AG09309 (cell line): ENCODE results near the gene FOXN3.

Experiments
- DNase-seq: peaks from one replicate; pipeline ENCODE4 v3.0.0-alpha.2; 2010; ENCODE audit warnings: low read depth
- H3K4me3 ChIP-seq: 2 replicates; pipeline ENCODE4 v1.5.1; 2011; ENCODE audit warnings: mild to moderate bottlenecking, low read depth, low read length, moderate library complexity; ENCODE audit not compliant: control insufficient read depth
- TF ChIP-seq, protein P1 (sequence below): IDR thresholded peaks from 2 replicates; pipeline ENCODE4 v1.5.1; 2011; ENCODE audit warnings: mild to moderate bottlenecking, low read depth, low read length, inconsistent platforms; ENCODE audit not compliant: insufficient read depth, control insufficient read depth; ENCODE audit errors: missing control alignments

Gene FOXN3

DNA sequence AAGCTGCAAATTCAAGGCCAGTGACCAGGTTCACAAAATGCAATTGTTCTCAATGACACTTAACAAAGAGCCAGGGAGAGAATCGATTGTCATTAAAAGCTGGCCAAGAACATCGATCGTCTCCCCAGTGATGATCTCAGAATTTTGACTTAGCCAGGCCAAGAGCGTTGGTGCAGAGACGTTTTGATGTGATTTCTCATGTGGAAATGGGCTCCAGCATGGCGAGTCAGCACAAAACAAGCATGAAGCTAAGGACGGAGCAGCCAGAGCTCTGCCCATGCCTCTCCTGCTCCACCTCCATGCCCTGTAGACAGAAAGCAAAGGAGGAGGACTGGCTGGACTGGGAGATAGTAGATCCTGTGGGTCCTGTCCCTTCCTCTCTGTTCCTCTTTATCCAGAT lies 270.8 kb downstream of the FOXN3 start:
- no peak for DNase-seq

DNA sequence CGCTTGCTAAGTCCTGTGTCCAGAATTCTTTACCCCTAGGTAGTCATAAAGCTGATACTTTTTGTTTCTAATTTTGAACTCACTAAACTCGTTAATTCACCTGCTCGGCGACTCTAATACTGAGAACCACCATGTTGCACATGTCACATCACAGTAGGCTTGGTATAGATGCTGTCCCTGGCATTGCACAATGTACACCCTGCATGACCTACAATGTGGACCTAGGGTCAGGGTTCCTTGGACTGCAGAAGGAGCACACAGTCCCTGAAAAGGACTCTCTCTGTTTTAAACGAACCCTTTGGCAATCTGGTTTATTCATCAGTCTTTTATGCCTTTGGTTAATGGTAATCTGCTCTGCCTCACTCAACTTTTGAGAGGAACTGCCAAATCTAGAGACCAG lies 272.4 kb downstream of the FOXN3 start:
- TF ChIP-seq, protein P1, sequence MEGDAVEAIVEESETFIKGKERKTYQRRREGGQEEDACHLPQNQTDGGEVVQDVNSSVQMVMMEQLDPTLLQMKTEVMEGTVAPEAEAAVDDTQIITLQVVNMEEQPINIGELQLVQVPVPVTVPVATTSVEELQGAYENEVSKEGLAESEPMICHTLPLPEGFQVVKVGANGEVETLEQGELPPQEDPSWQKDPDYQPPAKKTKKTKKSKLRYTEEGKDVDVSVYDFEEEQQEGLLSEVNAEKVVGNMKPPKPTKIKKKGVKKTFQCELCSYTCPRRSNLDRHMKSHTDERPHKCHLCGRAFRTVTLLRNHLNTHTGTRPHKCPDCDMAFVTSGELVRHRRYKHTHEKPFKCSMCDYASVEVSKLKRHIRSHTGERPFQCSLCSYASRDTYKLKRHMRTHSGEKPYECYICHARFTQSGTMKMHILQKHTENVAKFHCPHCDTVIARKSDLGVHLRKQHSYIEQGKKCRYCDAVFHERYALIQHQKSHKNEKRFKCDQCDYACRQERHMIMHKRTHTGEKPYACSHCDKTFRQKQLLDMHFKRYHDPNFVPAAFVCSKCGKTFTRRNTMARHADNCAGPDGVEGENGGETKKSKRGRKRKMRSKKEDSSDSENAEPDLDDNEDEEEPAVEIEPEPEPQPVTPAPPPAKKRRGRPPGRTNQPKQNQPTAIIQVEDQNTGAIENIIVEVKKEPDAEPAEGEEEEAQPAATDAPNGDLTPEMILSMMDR: no peak
- no peak overlapping the region for H3K4me3 ChIP-seq
- no peak for DNase-seq

More for the DNA sequence above, 270.8 kb downstream of the FOXN3 start:
- H3K4me3 ChIP-seq: no peak overlapping the region
- TF ChIP-seq, protein P1: no peak

DNA sequence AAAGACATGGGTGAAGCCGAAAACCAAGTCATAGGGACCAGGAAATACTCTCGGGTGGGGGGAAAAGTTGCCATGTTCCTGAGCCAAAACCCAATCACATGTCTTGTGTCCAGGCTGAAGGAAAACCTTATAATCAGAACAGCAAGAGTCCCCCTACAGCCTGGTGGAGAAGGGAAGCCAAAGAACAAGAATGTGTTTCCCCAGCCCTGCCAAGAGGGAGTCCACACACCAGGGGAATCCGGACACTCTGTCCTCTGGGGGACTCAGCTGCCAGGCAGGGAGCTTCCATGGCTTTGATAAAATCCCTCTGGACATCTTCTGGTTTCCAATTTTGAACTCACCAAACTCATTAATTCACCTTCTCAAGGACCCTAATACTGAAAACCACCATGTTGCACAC lies 273.0 kb downstream of the FOXN3 start:
- H3K4me3 ChIP-seq: no peak overlapping the region
- DNase-seq: no peak
- TF ChIP-seq, protein P1: no peak

DNA sequence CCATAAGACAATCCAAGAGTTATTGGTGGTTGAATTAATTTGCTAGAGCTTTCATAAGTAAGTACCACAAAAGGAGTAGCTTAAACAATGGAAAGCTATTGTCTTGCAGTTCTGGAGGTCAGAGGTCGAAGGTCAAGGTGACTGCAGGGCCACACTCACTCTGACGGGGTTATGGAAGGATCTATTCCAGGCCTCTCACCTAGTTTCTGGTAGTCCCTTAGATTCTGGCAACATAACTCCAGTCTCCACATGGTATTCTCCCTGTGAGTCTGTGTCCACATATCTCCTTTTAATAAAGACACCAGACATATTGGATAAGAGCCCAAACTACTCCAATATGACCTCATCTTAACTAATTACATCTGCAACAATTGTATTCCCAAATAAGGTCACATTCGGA lies 273.4 kb downstream of the FOXN3 start:
- DNase-seq: no peak
- no peak overlapping the region for H3K4me3 ChIP-seq
- TF ChIP-seq, protein P1: no peak

DNA sequence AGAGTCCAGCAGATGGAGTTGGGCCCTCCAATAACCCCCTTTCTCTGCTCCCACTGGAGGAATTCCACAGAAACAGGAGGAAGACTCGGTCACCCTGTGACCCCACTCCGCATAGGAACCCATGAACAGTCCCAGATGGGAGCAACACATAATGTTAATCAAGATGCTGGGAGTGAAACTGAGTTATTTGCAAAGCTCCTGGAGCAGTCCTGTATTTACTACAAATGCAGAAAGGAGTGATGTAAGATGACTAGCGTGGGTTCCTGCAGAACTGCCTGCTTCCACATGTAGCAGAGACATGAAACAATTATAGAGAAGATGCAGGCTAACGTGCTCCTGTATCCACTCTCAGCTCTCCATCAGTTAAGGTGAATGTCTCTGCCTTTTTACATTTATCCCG lies 274.7 kb downstream of the FOXN3 start:
- TF ChIP-seq, protein P1: no peak
- no peak for DNase-seq

DNA sequence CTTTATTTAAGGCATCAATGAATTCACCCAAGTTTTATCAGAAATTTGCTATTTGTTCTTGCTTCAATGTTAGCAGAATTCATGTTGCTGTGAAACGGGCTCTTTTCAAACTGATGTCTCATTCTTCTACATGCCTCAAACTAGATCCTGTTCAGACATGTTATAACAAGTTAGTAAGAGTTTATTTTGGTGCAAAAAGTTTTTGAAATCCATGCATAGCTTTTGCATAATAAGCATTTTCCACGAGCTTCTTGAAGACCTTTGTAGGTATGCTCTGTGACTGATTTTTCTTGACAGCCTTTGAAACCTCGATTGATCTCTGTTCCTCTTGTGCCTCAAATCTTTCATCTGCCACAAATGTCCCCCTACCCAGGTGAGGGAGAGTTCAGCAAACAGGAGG lies 275.2 kb downstream of the FOXN3 start:
- DNase-seq: no peak
- H3K4me3 ChIP-seq: no peak overlapping the region
- TF ChIP-seq, protein P1: no peak

More for the DNA sequence above, 274.7 kb downstream of the FOXN3 start:
- no peak overlapping the region for H3K4me3 ChIP-seq

DNA sequence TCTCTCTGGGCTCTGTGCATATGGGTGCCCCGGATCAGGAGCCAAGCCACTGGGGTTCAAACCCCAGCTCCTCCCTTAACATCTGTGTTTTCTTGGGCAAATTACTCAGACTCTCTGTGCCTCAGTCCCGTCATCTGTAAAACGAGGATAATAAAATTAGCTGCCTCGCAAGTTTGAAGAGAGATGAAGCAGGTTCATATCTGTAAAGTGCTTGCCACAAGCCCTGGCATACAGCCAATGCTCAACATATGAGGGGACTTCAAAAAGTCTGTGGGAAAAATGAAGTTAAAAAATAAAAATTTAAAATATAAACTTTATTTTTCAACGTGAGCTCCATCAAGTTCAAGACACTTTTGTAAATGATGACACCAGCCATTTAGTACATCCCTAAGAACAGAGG lies 276.7 kb downstream of the FOXN3 start:
- TF ChIP-seq, protein P1: no peak
- no peak overlapping the region for H3K4me3 ChIP-seq
- DNase-seq: no peak
